GM12872 (cell line): ENCODE data around the gene GSN.

Experiments used
- CTCF ChIP-seq: IDR thresholded peaks from 3 replicates; pipeline ENCODE4 v1.5.1; 2011; ENCODE audit warnings: low read depth, mild to moderate bottlenecking, low read length, moderate library complexity; ENCODE audit not compliant: insufficient read depth

GSN gene

GRCh38 chr9:121281614-121282276 lies 13.8 kb downstream of the GSN start:
- no peak for TF ChIP-seq CTCF

- TF ChIP-seq CTCF = no peak
Observed at GRCh38 chr9:121282277-121283079, 14.5 kb downstream of the GSN start.

GRCh38 chr9:121283080-121283398 lies 15.1 kb downstream of the GSN start:
- no peak for TF ChIP-seq CTCF

DNA sequence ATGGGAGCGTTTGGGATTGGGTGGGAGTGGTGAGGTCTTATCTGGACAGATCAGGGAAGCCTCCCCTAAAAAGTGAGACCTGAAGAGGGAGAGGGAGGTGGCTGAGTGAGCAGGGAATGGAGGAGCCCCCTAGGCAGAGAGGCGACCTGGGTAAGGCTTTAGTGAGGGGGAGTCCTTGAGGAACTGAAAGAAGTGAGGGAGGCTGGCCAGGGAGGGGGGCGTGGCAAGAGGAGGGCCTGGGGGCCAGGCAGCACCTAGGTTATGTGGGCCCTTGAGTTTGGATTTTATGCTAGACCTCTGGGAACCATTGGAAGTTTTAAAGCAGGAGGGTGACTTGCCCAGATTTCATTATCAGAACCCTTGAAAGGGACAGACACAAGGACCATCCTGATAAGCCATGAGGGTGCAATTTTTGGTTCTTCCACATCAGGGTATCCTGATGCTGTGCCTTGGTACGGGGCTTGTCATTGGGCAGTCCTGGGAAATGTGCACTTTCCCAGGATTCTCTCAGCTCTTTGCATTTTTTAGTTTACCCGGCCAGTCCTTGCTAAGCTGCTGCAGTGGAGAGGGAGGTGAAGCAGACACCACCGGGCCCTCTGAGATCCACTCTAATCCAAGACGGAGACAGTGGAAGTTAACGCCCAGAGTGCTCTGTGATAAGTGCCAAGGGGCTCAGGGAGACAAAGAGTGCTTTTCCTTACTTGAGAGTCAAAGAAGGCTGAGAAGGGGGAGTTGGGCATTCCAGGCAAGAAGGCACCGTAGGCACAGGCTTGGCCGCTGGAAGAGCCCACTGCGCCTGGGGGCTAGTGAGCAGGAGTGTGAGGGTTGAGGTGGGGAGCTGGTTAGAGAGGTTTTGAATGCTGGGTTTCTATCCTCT lies 16.1 kb downstream of the GSN start:
- TF ChIP-seq CTCF = no peak

DNA sequence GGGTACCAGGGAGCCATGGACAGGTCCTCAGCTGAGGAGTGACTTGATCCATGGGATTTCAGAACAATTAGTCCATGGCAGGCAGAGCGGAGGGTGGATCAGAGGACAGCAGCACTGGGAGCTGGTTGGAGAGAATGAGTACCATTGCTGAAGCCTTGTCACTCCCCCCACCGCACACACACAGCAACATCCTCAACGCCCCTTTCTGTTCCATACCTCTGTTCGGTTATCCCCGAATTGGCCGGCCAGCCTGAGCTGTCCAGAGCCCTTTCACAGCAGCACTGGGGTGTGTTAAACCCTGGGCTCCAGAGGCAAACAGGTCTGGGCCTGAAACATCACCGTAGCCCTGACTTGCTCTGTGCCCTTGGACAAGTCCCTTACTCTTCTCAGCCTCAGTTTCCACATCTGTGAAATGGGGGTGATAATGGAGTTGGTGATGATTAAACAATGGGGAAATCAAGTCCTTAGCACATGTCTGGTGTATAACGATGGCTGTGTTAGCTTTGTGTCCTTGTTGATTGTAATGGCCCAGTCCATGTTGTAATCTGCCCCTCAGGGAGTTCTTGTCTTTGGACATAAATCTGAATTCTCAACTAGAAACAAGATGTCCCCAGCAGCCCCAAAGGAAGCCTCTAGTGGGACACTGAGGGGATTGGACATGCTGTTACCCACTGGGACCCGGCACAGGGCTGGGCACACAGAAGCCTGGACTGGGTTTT lies 16.9 kb downstream of the GSN start:
- TF ChIP-seq CTCF = no peak

- no peak for TF ChIP-seq CTCF
Observed at GRCh38 chr9:121285835-121286687, 18.1 kb downstream of the GSN start.
